ENCODE results near the gene SOX10.

Gene SOX10

GRCh38 chr22:37983860-37984791 lies at the start of gene SOX10:
Gene SOX10 (minus strand): TSS chr22:37984555. CDS start chr22:37983784, 771 bp downstream.
- DNase-seq (ENCODE audit: low read depth), result no peak

DNA sequence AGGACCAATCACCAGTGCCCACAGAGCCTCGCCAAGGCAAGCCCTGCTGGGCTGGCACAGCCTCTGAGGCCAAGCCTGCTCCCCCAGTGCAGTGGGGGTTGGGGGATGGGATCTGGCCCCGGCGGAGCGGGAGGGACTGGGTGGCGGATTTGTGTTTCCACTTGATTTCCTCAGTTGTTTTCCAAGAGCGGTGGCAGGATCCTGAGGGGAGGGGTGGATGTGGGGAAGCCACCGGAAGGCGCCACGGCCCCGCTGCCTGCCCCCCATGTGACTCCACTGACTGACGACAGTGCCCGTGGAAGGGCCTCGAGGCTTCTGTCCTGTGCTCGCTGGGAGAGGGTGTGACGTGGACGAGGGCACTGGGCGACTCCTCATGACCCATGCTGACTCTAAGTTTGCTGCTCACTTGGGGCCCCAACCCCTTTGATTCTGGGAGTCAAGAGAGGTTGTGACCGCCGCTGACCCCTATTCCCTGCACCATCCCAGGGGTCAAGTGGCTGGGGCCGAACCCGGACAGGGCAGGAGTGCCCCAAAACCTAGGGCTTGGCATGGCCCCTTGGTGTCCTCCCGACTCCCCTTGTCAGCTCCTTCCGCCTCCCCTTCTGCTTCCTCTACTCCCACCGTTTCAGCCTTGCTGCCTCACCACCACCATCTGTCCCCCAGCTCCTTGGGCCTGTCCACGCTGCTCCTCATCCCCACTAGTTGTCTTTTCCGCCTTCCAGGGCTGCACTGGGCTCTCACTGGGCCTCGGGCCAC lies 49.3 kb upstream of the SOX10 start:
- no peak for DNase-seq (ENCODE audit: low read depth)

DNA sequence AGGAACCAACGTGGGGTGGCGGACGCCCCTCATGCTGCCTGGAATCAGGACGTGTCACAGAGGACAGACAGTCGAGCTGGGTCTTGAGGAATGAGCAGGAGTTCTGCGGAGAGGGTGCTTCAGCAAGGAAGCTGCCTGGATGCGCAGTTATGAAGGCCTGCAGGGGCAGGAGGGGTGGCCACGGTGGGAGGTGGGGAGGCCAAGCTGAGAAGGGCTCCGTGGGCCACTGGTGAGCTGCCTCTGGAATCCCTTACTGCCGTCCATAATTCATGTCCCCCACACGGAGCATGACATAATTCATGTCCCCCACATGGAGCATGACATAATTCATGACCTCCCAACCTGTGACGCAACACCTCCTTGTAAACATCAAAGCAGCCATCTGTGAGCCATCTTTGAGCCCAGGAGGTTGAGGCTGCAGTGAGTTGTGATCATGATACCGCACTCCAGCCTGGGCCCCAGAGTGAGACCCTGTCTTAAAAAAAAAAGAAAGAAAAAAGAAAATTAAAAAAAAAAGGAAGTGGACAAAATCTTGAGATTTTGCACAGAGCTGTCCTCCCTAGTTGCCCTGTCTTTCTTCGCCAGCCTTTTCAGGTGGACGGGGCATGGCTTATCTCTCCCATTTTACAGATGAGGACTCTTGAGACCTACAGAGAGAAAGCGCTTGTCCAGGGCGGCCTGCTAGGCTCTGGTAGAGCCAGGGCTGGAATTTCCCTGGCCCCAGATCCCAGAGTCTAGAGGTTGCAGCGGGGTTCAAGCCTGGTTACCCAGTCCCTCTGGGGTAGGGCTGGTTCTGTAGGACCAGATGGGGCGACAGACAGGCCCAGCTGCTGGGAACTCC lies 48.5 kb upstream of the SOX10 start:
- peak; percentile 41 for DNase-seq (ENCODE audit: low read depth)

GRCh38 chr22:38031491-38031890 lies 47.1 kb upstream of the SOX10 start:
- DNase-seq (ENCODE audit: low read depth), result no peak

DNA sequence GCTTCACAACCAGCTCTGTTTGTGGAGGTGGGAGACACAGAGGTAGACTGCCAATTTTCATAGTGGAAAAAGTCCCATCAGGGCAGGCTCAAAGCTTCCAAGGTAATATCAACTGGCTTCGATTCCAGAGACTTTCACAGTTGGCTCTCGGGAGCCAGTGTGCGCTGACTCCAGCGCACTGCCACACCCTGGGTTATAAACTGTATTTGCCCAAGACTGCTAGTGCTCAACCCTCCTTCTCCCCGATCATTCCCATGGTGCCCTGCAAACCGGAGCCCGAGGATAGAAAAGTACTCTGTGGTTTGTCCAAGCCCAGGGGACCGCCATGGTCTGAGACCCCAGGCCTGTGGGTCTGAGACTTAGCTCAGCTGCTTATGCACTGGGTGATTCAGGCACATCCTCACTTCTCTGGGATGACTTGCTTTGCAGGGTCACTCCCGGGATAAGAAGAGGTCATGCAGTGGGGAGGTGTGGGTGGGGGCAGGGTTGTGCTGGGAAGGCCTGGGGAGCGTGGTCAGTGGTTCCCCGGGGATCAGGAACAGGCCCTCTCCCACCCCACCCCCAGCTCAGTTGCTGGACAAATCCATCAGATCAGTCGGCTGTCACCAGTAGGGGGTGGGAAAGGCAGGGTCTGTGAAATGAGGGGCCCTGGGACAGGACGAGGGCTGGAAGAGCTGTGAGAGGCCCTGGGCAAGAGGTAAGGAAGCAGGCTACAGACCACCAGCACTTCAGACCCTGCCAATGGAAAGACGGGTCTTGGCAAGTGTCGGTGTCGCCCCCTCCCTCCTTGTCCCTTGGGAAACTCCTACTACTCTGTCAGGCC lies 46.2 kb upstream of the SOX10 start:
- no peak for DNase-seq (ENCODE audit: low read depth)

- DNase-seq (ENCODE audit: low read depth), result no peak
These were observed 45.5 kb upstream of the SOX10 start for GRCh38 chr22:38029901-38030300.

- no peak for DNase-seq (ENCODE audit: low read depth)
These were observed 45.0 kb upstream of the SOX10 start for GRCh38 chr22:38029370-38029769.

DNA sequence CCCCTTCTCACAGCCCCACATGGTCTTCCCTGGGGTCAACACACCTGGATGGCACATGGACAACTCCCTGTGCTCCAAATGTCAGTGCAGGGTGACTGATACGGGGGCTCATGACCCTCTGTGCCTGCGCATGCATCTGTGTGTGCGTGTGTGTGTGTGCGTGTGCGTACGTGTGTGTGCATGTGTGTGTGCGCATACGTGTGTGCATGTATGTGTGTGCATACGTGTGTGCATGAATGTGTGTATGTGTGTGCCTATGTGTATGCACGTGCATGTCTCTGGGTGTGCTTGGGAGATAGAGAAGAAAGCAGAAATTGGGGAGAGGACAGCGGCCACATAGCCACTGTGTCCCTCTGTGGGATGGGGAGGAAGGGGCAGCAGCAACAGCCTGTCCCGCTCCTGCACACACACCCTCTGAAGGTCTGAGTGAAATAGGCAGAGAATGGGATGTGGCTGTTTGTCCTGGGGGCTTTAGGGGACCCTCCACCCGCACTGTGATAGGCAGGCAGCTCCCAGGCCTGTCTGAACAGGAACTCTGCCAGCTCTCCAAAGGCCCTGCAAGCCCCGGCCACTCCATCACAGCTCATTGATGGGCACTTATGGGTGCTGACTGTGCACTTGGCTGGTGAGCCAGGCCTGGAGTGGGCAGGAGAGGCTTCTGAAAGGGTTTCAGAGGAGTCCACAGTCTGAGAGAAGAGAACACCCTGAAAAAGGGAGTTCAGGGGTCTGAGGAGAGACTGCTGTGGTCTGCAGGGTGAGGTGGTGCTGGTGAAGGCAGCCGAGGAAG lies 44.2 kb upstream of the SOX10 start:
- DNase-seq (ENCODE audit: low read depth), result no peak

DNA sequence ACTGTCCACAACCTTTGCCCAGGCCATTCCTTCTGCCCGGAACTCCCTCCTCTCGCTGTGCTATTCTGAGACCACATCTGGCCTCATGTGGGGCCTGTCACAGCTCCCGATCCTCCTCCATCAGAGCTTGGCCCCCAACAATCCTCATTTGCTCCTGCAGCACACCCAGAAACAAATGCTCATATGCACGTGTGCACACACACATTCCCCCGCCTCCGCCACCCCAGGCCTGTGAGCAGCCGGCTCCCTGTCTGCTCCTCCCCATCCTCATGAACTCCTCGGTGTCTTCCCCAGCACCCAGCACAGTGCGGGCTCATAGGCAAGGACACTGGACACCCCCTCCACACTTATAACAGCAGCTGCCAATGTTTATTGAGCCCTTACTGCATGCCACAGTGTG lies 43.1 kb upstream of the SOX10 start:
- no peak for DNase-seq (ENCODE audit: low read depth)

GRCh38 chr22:38026130-38027111 lies 42.1 kb upstream of the SOX10 start:
- no peak for DNase-seq (ENCODE audit: low read depth)

DNA sequence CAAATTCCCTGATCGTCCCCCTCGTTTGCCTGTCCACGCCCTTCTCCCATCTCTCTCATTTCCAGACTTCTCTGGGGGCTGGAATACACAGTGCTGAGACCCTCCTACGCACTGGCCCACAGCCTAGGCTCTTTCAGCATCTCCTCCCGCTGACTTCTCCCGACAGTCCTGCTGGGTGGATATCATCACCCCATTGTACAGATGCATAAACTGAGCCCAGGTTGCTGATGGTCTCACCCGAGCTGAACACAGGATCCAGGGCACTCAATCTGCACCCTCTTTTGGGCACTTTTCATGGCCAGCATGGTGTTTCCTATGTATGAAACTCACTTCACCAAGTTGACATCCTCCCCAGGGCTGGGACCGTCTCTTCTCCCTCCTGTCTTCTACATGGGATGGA lies 41.2 kb upstream of the SOX10 start:
- DNase-seq (ENCODE audit: low read depth), result no peak

DNA sequence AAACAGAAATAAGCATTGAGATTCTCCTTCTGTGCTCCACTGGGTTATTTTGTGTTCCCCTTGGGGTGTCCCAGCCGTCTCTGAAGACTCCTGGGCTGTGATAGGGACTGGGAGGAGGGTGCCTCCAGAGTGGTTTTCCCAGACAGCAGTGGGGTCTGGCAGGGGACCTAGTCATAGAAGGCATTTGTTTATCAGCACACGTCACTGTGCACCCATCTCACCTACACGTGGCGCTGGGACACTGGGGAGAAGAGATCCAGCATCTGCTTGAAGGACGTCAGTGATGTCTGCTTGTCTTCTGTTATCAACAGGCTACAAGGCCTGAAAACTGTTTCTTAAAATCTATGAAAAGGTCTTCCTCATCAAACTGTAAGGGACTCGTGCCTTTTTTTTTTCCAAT lies 38.7 kb upstream of the SOX10 start:
- no peak for DNase-seq (ENCODE audit: low read depth)

GRCh38 chr22:38021206-38021605 lies 36.9 kb upstream of the SOX10 start:
- no peak for DNase-seq (ENCODE audit: low read depth)

DNA sequence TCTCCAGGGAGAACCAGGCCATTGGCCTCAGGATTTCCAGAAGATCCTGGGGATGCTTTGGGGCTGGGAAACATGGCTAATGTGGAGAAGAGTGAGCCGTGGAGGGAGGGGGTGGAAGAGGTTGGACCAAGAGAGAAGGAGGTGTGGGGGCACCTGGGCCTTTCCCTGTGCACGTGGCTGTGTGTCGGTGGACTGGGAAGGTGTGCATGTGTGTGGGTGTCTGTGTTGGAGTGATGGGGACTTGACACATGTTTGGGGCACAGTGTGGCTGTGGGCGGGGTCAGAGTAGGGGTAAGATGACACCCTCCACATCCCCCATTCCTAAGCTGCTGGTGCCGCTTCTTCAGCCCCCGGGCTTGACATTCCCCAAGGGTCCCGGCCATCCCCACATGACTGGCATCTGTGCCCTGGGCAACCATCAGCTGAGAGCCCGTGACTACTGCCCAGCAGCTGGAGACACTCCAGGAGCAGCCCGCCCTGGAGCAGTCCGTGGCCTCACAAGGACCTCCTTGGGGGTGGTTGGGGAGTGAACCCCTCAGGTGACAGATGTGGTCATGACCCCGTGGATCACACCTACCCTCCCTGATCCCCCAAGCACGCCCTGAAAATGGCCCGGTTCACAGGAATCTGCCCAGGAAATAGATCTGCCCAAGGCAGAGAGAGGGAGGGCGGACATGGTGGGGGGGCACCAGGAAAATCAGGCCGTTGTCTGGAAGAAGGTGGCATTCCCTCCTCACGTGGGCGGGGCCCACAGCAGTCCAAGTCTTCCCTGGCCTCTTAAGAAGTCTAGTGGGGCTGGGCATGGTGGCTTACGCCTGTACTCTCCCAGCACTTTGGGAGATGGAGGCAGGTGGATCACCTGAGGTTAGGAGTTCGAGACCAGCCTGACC lies 34.8 kb upstream of the SOX10 start:
- DNase-seq (ENCODE audit: low read depth), result no peak

- DNase-seq (ENCODE audit: low read depth), result no peak
These were observed 33.9 kb upstream of the SOX10 start for GRCh38 chr22:38017939-38018885.

GRCh38 chr22:38017272-38017920 lies 33.0 kb upstream of the SOX10 start:
- peak; percentile 63 for DNase-seq (ENCODE audit: low read depth)
